Vagina (tissue), 2 donors: ENCODE data around the gene ZNF79.

Experiments
- POLR2A ChIP-seq, 2 donors: fragments of 450-650 bp; IDR thresholded peaks; one replicate each; pipeline ENCODE4 v1.6.1; 2017; ENCODE audit warnings: antibody characterized with exemption in 2 of 2, mild to moderate bottlenecking in 2 of 2, moderate library complexity in 2 of 2
- TF ChIP-seq, protein P1 (sequence below), 3 experiments: fragments of 450-650 bp in 2 of 3; fragments of 200-600 bp in 1 of 3; sonication (generic) in 1 of 3; IDR thresholded peaks; one replicate each; pipeline ENCODE4 v1.5.1; 2017 to 2019; ENCODE audit warnings: antibody characterized with exemption in 3 of 3, mild to moderate bottlenecking in 2 of 3, moderate library complexity in 2 of 3

DNA sequence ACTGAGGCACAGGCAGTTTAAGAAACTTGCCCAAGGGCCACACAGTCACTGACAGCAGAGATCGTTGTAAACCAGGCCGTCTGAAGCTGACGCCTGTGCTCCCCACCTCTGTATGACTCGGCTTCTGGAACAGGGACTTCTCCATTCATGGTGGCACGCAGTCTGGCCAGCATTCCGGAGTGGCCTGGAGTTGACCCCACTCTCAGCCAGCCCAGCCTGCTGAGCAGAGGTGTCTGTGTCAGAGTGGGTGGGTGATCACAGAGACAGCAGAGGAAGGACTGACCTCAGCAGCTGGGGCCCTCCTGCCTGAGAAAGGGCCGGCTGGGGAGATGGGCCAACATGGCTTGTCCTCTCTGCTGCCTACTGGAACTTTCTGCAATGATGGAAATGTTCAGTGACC lies 39.7 kb downstream of the ZNF79 start:
- TF ChIP-seq, protein P1, sequence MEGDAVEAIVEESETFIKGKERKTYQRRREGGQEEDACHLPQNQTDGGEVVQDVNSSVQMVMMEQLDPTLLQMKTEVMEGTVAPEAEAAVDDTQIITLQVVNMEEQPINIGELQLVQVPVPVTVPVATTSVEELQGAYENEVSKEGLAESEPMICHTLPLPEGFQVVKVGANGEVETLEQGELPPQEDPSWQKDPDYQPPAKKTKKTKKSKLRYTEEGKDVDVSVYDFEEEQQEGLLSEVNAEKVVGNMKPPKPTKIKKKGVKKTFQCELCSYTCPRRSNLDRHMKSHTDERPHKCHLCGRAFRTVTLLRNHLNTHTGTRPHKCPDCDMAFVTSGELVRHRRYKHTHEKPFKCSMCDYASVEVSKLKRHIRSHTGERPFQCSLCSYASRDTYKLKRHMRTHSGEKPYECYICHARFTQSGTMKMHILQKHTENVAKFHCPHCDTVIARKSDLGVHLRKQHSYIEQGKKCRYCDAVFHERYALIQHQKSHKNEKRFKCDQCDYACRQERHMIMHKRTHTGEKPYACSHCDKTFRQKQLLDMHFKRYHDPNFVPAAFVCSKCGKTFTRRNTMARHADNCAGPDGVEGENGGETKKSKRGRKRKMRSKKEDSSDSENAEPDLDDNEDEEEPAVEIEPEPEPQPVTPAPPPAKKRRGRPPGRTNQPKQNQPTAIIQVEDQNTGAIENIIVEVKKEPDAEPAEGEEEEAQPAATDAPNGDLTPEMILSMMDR (IDR thresholded peaks at IDR 0.05), result no peak
- no peak for TF ChIP-seq POLR2A (IDR thresholded peaks at IDR 0.05)
